Lung (tissue), 16 donors: Measurements from ENCODE around the gene PTH2. TPM values are rescaled to one million over a fixed set of nuclear protein-coding genes. Genes with fewer than 3 reads are reported as not detected.

Source experiments
- ATAC-seq: fragments of 200-7000 bp; cut with Tn5 transposase; one replicate; pipeline ENCODE4 v1.9.1; 2020; ENCODE audit warnings: moderate number of reproducible peaks; ENCODE audit not compliant: insufficient read depth, low FRiP score
- DNase-seq, 3 donors: peaks; one replicate each; pipeline ENCODE4 v3.0.0-alpha.2; 2013 to 2017
- H3K27ac ChIP-seq, 2 donors: one replicate each; pipeline ENCODE4 v1.5.1; 2013; ENCODE audit warnings: mild to moderate bottlenecking in 2 of 2, moderate library complexity in 2 of 2, control low read depth in 1 of 2, inconsistent platforms in 1 of 2, low read depth in 1 of 2, low read length in 1 of 2
- H3K27me3 ChIP-seq, 3 donors: one replicate each; pipeline ENCODE4 v1.5.1; 2013; ENCODE audit warnings: low read length in 2 of 3; ENCODE audit not compliant: control insufficient read depth in 3 of 3, insufficient read depth in 3 of 3
- H3K36me3 ChIP-seq, 4 donors: one replicate each; pipeline ENCODE4 v1.5.1; 2013; ENCODE audit warnings: low read length in 4 of 4, mild to moderate bottlenecking in 1 of 4, moderate library complexity in 1 of 4; ENCODE audit not compliant: control insufficient read depth in 4 of 4, insufficient read depth in 4 of 4
- H3K4me1 ChIP-seq, 5 donors: one replicate each; pipeline ENCODE4 v1.5.1; 2013; ENCODE audit warnings: low read length in 5 of 5, mild to moderate bottlenecking in 2 of 5, moderate library complexity in 1 of 5; ENCODE audit not compliant: control insufficient read depth in 5 of 5, insufficient read depth in 5 of 5
- H3K4me3 ChIP-seq: one replicate; pipeline ENCODE4 v1.5.1; 2013; ENCODE audit warnings: mild to moderate bottlenecking, control low read depth, moderate library complexity
- H3K9ac ChIP-seq, 2 donors: one replicate each; pipeline ENCODE4 v1.5.1; 2013; ENCODE audit warnings: low read length in 2 of 2, control low read depth in 1 of 2; ENCODE audit not compliant: insufficient read depth in 1 of 2
- H3K9me3 ChIP-seq, 4 donors: one replicate each; pipeline ENCODE4 v1.5.1; 2013; ENCODE audit warnings: low read length in 3 of 4, mild to moderate bottlenecking in 1 of 4, moderate library complexity in 1 of 4; ENCODE audit not compliant: control insufficient read depth in 4 of 4, insufficient read depth in 3 of 4
- WGBS, 2 donors: extraction: QIAGEN DNeasy Blood & Tissue Kit; methylation state at CpG; one replicate each; pipeline ENCODE4 v1.1.7; 2013; 5-methylcytosine and 5-hydroxymethylcytosine counted together
- long read RNA-seq, 5 donors: transcript quantifications; one replicate each; lab custom pipeline, GENCODE V29; 2026
- polyA plus RNA-seq, 2 donors: library from polyadenylated mRNA; stranded (reverse); fragments of 200-250 nt; gene quantifications; one replicate each; pipeline ENCODE4 v1.2.1, GENCODE V29; 2013
- total RNA-seq, 2 donors: library from RNA; depleted of rRNA in 1 of 2; stranded (reverse); fragments of >200 nt in 1 of 2; gene quantifications; one replicate each; pipeline ENCODE4 v1.2.1, GENCODE V29; 2014 to 2021
- TF ChIP-seq, protein P1 (sequence below): IDR thresholded peaks from 2 replicates; pipeline ENCODE4 v1.5.1; 2012; ENCODE audit warnings: mild to moderate bottlenecking; ENCODE audit errors: control extremely low read depth, extremely low read depth
- donor health status: control.
- donor health status: control.
- donor health status: Bipolar disorder and iron deficiency.
- donor health status: healthy.
- donor health status: DM: yes; HTN: yes; CAD: no.

Gene PTH2, protein sequence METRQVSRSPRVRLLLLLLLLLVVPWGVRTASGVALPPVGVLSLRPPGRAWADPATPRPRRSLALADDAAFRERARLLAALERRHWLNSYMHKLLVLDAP
- total RNA-seq, result not detected
- not detected for polyA plus RNA-seq
- long read RNA-seq, donor 1, result 0 reads
- long read RNA-seq, donor 2, result 0 reads
- long read RNA-seq, donor 3, result 0 reads
- long read RNA-seq, donor 4, result 0 reads
- long read RNA-seq, donor 5, result 0 reads

DNA sequence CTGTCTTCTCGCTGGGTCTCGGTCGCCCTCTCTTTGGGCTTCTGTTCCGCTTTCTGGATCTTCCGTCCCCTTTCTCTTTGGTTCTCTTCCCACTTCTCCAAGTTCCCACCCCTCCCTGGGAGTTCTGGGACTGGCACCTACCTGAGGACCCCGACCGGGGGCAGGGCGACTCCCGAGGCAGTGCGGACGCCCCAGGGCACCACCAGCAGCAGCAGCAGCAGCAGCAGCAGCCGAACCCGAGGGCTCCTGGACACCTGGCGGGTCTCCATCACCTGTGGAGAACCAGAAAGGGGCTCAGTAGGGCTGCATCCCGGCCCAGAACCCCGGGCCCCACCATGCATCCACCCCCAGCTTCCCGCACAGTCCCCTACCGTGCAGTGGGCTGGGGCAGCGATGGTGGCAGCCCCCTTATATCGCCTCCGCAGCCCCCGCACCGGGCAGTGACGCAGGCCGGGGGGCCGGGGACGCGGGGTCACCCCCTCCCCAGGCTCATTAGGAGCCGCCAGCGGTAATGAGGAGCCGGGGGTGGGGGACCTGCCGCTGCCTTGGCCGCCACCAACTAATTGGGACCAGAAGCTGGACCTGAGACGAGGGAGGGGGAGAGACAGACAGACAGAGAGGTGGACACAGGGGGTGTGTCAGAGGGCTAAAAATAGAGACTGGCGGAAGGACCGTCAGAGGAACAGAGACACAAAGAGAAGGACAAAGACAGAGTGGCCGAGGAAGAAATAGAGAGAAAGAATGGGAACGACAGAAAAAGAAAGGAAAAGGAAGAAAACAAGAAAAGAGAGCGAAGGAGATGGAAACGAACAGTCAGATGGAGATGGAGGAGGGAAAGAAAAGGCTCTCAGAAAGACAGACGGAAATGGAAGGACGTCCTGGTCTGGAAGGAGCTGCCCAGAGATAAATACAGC lies at the start of gene PTH2:
PTH2 (minus strand) TSS at position 371 of the 914 bp plus-strand sequence; CDS start at position 269, 102 bp downstream.
- Histone ChIP-seq H3K27me3 (peaks cover 9 to 87% (median 76%) of the 10 kb centered on the region in 3 donors), H3K36me3 (no peaks in the 10 kb centered on the region), H3K4me3 (no peak within 1 kb of the TSS), H3K9me3 (peaks cover 0 to 2% (median 0%) of the 10 kb centered on the region in 4 donors), H3K27ac (no peak within 1 kb of the TSS), H3K9ac (no peak within 1 kb of the TSS), H3K4me1 (peaks cover 0 to 12% (median 7%) of the 10 kb centered on the region in 5 donors)
- ATAC-seq, result no peak
- TF ChIP-seq, protein P1, sequence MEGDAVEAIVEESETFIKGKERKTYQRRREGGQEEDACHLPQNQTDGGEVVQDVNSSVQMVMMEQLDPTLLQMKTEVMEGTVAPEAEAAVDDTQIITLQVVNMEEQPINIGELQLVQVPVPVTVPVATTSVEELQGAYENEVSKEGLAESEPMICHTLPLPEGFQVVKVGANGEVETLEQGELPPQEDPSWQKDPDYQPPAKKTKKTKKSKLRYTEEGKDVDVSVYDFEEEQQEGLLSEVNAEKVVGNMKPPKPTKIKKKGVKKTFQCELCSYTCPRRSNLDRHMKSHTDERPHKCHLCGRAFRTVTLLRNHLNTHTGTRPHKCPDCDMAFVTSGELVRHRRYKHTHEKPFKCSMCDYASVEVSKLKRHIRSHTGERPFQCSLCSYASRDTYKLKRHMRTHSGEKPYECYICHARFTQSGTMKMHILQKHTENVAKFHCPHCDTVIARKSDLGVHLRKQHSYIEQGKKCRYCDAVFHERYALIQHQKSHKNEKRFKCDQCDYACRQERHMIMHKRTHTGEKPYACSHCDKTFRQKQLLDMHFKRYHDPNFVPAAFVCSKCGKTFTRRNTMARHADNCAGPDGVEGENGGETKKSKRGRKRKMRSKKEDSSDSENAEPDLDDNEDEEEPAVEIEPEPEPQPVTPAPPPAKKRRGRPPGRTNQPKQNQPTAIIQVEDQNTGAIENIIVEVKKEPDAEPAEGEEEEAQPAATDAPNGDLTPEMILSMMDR, result no peak
- no peak for DNase-seq
- WGBS, 2 donors, result 7 to 8% methylated on average over 40 to 42 of the region's 42 CpGs

DNA sequence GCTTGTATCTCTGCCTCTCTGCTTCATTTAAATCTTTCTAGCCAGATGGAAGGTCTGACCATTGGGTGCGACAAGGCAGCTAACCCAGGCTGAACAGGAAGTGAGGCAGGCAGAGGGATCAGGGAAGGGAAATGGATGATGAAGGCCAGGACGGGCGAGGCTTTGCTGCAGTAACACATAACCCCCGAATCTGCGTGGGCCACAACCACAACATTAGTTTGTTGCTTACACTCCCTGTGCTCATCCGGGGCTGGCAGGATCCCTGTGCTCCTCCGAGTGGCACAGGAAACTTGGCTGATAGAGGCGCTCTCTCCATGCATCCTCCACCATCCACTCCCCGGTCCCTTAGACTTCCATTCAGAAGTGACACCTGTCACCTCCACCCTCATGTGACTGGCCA lies 49.7 kb upstream of the PTH2 start:
- 64 to 65% methylated on average over 9 of the region's 9 CpGs for WGBS, 2 donors
- no peak overlapping the region for H3K4me3 ChIP-seq
- ATAC-seq, result no peak
- peaks cover 0 to 11% (median 0%) of the 10 kb centered on the region in 4 donors for H3K36me3 ChIP-seq
- peaks cover 0 to 11% (median 4%) of the 10 kb centered on the region in 5 donors for H3K4me1 ChIP-seq
- no peak overlapping the region for H3K9ac ChIP-seq
- no peaks in the 10 kb centered on the region for H3K9me3 ChIP-seq
- TF ChIP-seq, protein P1, result no peak
- H3K27me3 ChIP-seq, result peaks cover 0 to 3% (median 0%) of the 10 kb centered on the region in 3 donors
- H3K27ac ChIP-seq, result no peak overlapping the region
- no peak for DNase-seq

DNA sequence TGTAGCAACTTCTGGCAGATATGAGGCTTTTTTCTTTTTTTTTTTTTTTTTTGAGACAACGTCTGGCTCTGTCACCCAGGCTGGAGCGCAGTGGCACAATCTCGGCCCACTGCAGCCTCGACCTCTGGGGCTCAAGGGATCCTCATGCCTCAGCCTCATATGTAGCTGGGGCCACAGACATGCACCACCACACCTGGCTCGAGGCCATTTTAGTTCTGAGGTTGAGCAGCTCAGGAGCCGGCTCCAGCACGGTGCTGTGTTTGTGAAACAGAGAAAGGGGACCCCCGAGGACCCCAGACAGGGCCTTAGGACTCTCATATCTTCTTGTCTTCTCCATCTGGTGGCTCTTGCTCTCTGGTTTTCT lies 47.4 kb upstream of the PTH2 start:
- 58 to 74% methylated on average over 8 of the region's 8 CpGs for WGBS, 2 donors
- ATAC-seq, result no peak
- Histone ChIP-seq H3K36me3 (peaks cover 0 to 21% (median 0%) of the 10 kb centered on the region in 4 donors), H3K4me3 (no peak overlapping the region), H3K27ac (no peak overlapping the region), H3K9me3 (no peaks in the 10 kb centered on the region), H3K4me1 (peaks cover 0 to 11% (median 4%) of the 10 kb centered on the region in 5 donors), H3K9ac (no peak overlapping the region), H3K27me3 (peaks cover 0 to 3% (median 0%) of the 10 kb centered on the region in 3 donors)
- TF ChIP-seq, protein P1, result no peak
- DNase-seq, result no peak
